H9 (cell line): ENCODE data around the gene SLC22A6. TPM values are rescaled to one million over a fixed set of nuclear protein-coding genes. Genes with fewer than 3 reads are reported as not detected.

Experiments used
- DNase-seq: peaks from one replicate; pipeline ENCODE4 v3.0.0-alpha.2; 2017
- H2AFZ ChIP-seq: one replicate; pipeline ENCODE4 v1.6.1; 2013; ENCODE audit warnings: mild to moderate bottlenecking, low read length, control low read depth, moderate library complexity
- H2AK5ac ChIP-seq: 2 replicates; pipeline ENCODE4 v1.6.1; 2013; ENCODE audit warnings: low read length, control low read depth, mixed read lengths; ENCODE audit not compliant: insufficient read length
- H2BK120ac ChIP-seq: one replicate; pipeline ENCODE4 v1.6.1; 2013; ENCODE audit warnings: low read depth, mild to moderate bottlenecking, low read length, control low read depth, inconsistent platforms; ENCODE audit not compliant: poor library complexity, severe bottlenecking
- H2BK12ac ChIP-seq: 2 replicates; pipeline ENCODE4 v1.6.1; 2013; ENCODE audit warnings: low read length, control low read depth, mixed read lengths, low read depth; ENCODE audit not compliant: insufficient read length
- H2BK15ac ChIP-seq: 2 replicates; pipeline ENCODE4 v1.6.1; 2013; ENCODE audit warnings: low read depth, low read length, control low read depth
- H2BK20ac ChIP-seq: one replicate; pipeline ENCODE4 v1.6.1; 2013; ENCODE audit warnings: low read depth, mild to moderate bottlenecking, low read length, control low read depth, inconsistent platforms; ENCODE audit not compliant: poor library complexity, severe bottlenecking
- H2BK5ac ChIP-seq: 2 replicates; pipeline ENCODE4 v1.6.1; 2013; ENCODE audit warnings: low read length, control low read depth, mixed read lengths; ENCODE audit not compliant: insufficient read length
- H3K14ac ChIP-seq: 2 replicates; pipeline ENCODE4 v1.6.1; 2013; ENCODE audit warnings: low read length, control low read depth; ENCODE audit not compliant: insufficient read depth
- H3K18ac ChIP-seq: 2 replicates; pipeline ENCODE4 v1.6.1; 2013; ENCODE audit warnings: low read depth, mild to moderate bottlenecking, mixed read lengths, low read length, control low read depth; ENCODE audit not compliant: insufficient read length
- H3K23ac ChIP-seq: 2 replicates; pipeline ENCODE4 v1.6.1; 2013; ENCODE audit warnings: low read length, control low read depth, mixed read lengths, low read depth; ENCODE audit not compliant: insufficient read length
- H3K23me2 ChIP-seq: 2 replicates; pipeline ENCODE4 v1.6.1; 2013; ENCODE audit warnings: low read depth, mild to moderate bottlenecking, mixed read lengths, low read length, control low read depth; ENCODE audit not compliant: insufficient read length, poor library complexity, severe bottlenecking
- H3K27ac ChIP-seq: 2 replicates; pipeline ENCODE4 v1.5.1; 2013; ENCODE audit warnings: low read length, control low read depth, mixed read lengths, low read depth; ENCODE audit not compliant: insufficient read length
- H3K27me3 ChIP-seq: 2 replicates; pipeline ENCODE4 v1.6.1; 2013; ENCODE audit warnings: low read length, control low read depth, inconsistent platforms; ENCODE audit not compliant: insufficient read depth
- H3K4ac ChIP-seq: 2 replicates; pipeline ENCODE4 v1.6.1; 2013; ENCODE audit warnings: low read depth, mild to moderate bottlenecking, control low read depth, inconsistent platforms, low read length, moderate library complexity
- H3K4me1 ChIP-seq: 2 replicates; pipeline ENCODE4 v1.6.1; 2013; ENCODE audit warnings: low read length, control low read depth, inconsistent platforms; ENCODE audit not compliant: insufficient read depth
- H3K4me2 ChIP-seq: 2 replicates; pipeline ENCODE4 v1.6.1; 2013; ENCODE audit warnings: low read length, control low read depth, mixed read lengths; ENCODE audit not compliant: insufficient read length, insufficient read depth
- H3K56ac ChIP-seq: 2 replicates; pipeline ENCODE4 v1.6.1; 2013; ENCODE audit warnings: low read depth, mild to moderate bottlenecking, mixed read lengths, low read length, control low read depth; ENCODE audit not compliant: insufficient read length
- H3K79me1 ChIP-seq: 2 replicates; pipeline ENCODE4 v1.6.1; 2013; ENCODE audit warnings: low read depth, mild to moderate bottlenecking, moderate library complexity, low read length, control low read depth, inconsistent platforms; ENCODE audit not compliant: insufficient read depth, poor library complexity, severe bottlenecking
- H3K79me2 ChIP-seq: 2 replicates; pipeline ENCODE4 v1.6.1; 2013; ENCODE audit warnings: low read length, control low read depth, inconsistent platforms; ENCODE audit not compliant: insufficient read depth
- H3K9ac ChIP-seq: 2 replicates; pipeline ENCODE4 v1.6.1; 2013; ENCODE audit warnings: low read length, control low read depth, mixed read lengths; ENCODE audit not compliant: insufficient read length; ENCODE audit errors: extremely low read depth
- H3K9me3 ChIP-seq: one replicate; pipeline ENCODE4 v1.6.1; 2013; ENCODE audit warnings: low read depth, low read length, inconsistent platforms; ENCODE audit not compliant: control insufficient read depth
- H3T11ph ChIP-seq: one replicate; pipeline ENCODE4 v1.6.1; 2013; ENCODE audit warnings: mild to moderate bottlenecking, low read length, control low read depth, inconsistent platforms
- H4K20me1 ChIP-seq: one replicate; pipeline ENCODE4 v1.6.1; 2013; ENCODE audit not compliant: control insufficient read depth, insufficient read length, insufficient read depth
- H4K5ac ChIP-seq: 2 replicates; pipeline ENCODE4 v1.6.1; 2013; ENCODE audit warnings: low read depth, mild to moderate bottlenecking, mixed read lengths, low read length, control low read depth; ENCODE audit not compliant: insufficient read length
- H4K8ac ChIP-seq: replicated peaks from 2 replicates; pipeline ENCODE4 v1.6.1; 2013; ENCODE audit warnings: low read length, control low read depth, mixed read lengths, low read depth; ENCODE audit not compliant: insufficient read length
- H4K91ac ChIP-seq: 2 replicates; pipeline ENCODE4 v1.6.1; 2013; ENCODE audit warnings: low read depth, mild to moderate bottlenecking, moderate library complexity, mixed read lengths, low read length, control low read depth; ENCODE audit not compliant: insufficient read length
- H3K27ac Mint-ChIP-seq, 3 experiments: 2 replicates in 2 of 3; 3 replicates in 1 of 3; pipeline ENCODE4 v1.8.0; 2020 to 2021; ENCODE audit warnings: mixed read lengths in 3 of 3, mild to moderate bottlenecking in 1 of 3, moderate library complexity in 1 of 3
- H3K27me3 Mint-ChIP-seq: 2 replicates; pipeline ENCODE4 v1.8.0; 2021; ENCODE audit warnings: low read depth, mild to moderate bottlenecking, moderate library complexity, mixed read lengths
- H3K36me3 Mint-ChIP-seq, 3 experiments: 2 replicates in 2 of 3; 3 replicates in 1 of 3; pipeline ENCODE4 v1.8.0; 2020 to 2021; ENCODE audit warnings: low read depth in 3 of 3, mixed read lengths in 3 of 3; ENCODE audit not compliant: insufficient read depth in 1 of 3
- H3K4me1 Mint-ChIP-seq, 2 experiments: 2 replicates each; pipeline ENCODE4 v1.8.0; 2020; ENCODE audit warnings: mixed read lengths in 2 of 2
- H3K4me3 Mint-ChIP-seq, 2 experiments: 2 replicates in 1 of 2; 3 replicates in 1 of 2; pipeline ENCODE4 v1.8.0; 2020 to 2021; ENCODE audit warnings: mild to moderate bottlenecking in 2 of 2, mixed read lengths in 2 of 2, moderate library complexity in 1 of 2
- H3K9me3 Mint-ChIP-seq, 2 experiments: 2 replicates in 1 of 2; 3 replicates in 1 of 2; pipeline ENCODE4 v1.8.0; 2020; ENCODE audit warnings: mild to moderate bottlenecking in 2 of 2, mixed read lengths in 2 of 2, moderate library complexity in 1 of 2
- WGBS: extraction: QIAGEN DNeasy Blood & Tissue Kit; methylation state at CpG from one replicate; pipeline ENCODE4 v1.1.7; 2013; ENCODE audit warnings: missing lambda C conversion rate, low lambda C conversion rate, mixed read lengths; ENCODE audit not compliant: insufficient read length; ENCODE audit errors: extremely low coverage; 5-methylcytosine and 5-hydroxymethylcytosine counted together
- total RNA-seq: library from RNA; stranded (reverse); gene quantifications from 2 replicates; pipeline ENCODE4 v1.2.1, GENCODE V29; 2021
- TF ChIP-seq, protein P1 (sequence below): fragments of 200-600 bp; sonication (generic); conservative IDR thresholded peaks from 3 replicates; pipeline ENCODE4 v1.8.0; 2021; ENCODE audit warnings: antibody characterized with exemption, mild to moderate bottlenecking

The SLC22A6 gene
- total RNA-seq, 1 experiment from 2014 or later = not detected

DNA sequence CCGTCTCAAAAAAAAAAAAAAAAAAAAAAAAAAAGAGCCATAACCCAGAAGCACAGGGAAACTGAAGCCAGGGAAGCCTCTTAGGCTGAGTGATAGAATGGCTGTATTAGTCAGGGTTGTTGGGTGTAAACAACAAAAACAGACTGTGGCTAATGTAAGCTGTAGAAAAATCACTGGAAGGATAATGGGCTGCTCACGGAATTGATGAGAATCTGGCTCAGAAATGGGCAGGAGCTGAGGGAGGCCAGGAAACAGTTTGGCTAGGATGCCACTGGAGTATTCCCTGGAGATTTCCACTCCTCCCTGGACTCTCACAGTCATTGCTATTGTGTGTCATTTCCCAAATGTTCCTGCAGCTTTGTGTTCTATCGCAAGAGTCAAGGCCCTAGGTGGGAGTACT lies 22.4 kb downstream of the SLC22A6 start:
- WGBS = no CpG with 5 or more reads among the region's 3 CpGs
- Mint-ChIP-seq H3K27me3 (peaks cover 4% of the 10 kb centered on the region; the same call in 1 of the 2 replicates), H3K4me3 (no peak overlapping the region), H3K4me1 (peaks cover 0 to 5% of the 10 kb centered on the region in 2 experiments; a peak in 1 of 4 replicates), H3K36me3 (no peaks in the 10 kb centered on the region), H3K9me3 (peaks cover 3 to 4% of the 10 kb centered on the region in 2 experiments; a peak in 1 of 5 replicates), H3K27ac (no peak overlapping the region)
- Histone ChIP-seq H2BK120ac (no peak overlapping the region), H4K8ac (no peak overlapping the region), H4K5ac (no peak overlapping the region), H3K23ac (no peak overlapping the region), H3K14ac (no peak overlapping the region), H3K18ac (no peak overlapping the region), H2BK15ac (no peak overlapping the region), H3K4ac (no peak overlapping the region), H3K27me3 (no peaks in the 10 kb centered on the region), H3K27ac (no peak overlapping the region), H3K4me1 (no peaks in the 10 kb centered on the region), H4K91ac (no peak overlapping the region), H3K79me2 (no peaks in the 10 kb centered on the region), H3K9ac (no peak overlapping the region), H4K20me1 (no peaks in the 10 kb centered on the region), H3K23me2 (no peaks in the 10 kb centered on the region), H2BK5ac (no peak overlapping the region), H2BK20ac (no peak overlapping the region), H3T11ph (no peak overlapping the region), H2BK12ac (no peak overlapping the region), H3K56ac (no peak overlapping the region), H3K79me1 (no peaks in the 10 kb centered on the region), H2AK5ac (no peak overlapping the region), H2AFZ (no peak overlapping the region), H3K9me3 (no peaks in the 10 kb centered on the region), H3K4me2 (no peak overlapping the region)
- no peak for DNase-seq
- TF ChIP-seq, protein P1, sequence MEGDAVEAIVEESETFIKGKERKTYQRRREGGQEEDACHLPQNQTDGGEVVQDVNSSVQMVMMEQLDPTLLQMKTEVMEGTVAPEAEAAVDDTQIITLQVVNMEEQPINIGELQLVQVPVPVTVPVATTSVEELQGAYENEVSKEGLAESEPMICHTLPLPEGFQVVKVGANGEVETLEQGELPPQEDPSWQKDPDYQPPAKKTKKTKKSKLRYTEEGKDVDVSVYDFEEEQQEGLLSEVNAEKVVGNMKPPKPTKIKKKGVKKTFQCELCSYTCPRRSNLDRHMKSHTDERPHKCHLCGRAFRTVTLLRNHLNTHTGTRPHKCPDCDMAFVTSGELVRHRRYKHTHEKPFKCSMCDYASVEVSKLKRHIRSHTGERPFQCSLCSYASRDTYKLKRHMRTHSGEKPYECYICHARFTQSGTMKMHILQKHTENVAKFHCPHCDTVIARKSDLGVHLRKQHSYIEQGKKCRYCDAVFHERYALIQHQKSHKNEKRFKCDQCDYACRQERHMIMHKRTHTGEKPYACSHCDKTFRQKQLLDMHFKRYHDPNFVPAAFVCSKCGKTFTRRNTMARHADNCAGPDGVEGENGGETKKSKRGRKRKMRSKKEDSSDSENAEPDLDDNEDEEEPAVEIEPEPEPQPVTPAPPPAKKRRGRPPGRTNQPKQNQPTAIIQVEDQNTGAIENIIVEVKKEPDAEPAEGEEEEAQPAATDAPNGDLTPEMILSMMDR = no peak
